B cell (primary cell): ENCODE measurements around the gene INTS12. TPM values are rescaled to one million over a fixed set of nuclear protein-coding genes. Genes with fewer than 3 reads are reported as not detected.
"Not testable (repeated sequence)": the region's sequence is repeated elsewhere in the genome, so short reads cannot be mapped to it uniquely, and the experiment has no call there.

Experiments
- ATAC-seq: fragments of 200-7000 bp; cut with Tn5 transposase; one replicate; pipeline ENCODE4 v1.10.0; 2021; ENCODE audit warnings: low read depth, mild to moderate bottlenecking, moderate number of reproducible peaks, moderate library complexity
- CTCF ChIA-PET: fragments of 350-600 bp; sonication (Branson Sonifier 250); formaldehyde crosslinking; loops from one replicate; lab custom pipeline; 2021; ENCODE audit warnings: antibody characterized with exemption, inconsistent platforms; lab: Charles Lee
- POLR2A ChIA-PET: fragments of 350-600 bp; sonication (Branson Sonifier 250); formaldehyde crosslinking; loops from one replicate; lab custom pipeline; 2021; ENCODE audit warnings: antibody characterized with exemption; lab: Charles Lee
- DNase-seq: peaks from one replicate; pipeline ENCODE4 v3.0.0; 2013
- H2AFZ ChIP-seq: 2 replicates; pipeline ENCODE4 v1.6.1; 2012; ENCODE audit warnings: mild to moderate bottlenecking, low read depth, low read length; ENCODE audit not compliant: insufficient read depth, poor library complexity, severe bottlenecking
- H3K27ac ChIP-seq, 2 donors: 1 replicate in 1 of 2; 2 replicates in 1 of 2; pipeline ENCODE4 v1.5.1; 2012 to 2013; ENCODE audit warnings: low read length in 2 of 2, mild to moderate bottlenecking in 2 of 2, moderate library complexity in 1 of 2
- H3K27me3 ChIP-seq, 4 experiments: fragments of 200-600 bp in 1 of 4; sonication (generic) in 1 of 4; replicated peaks in 1 of 4; 1 replicate in 2 of 4; 2 replicates in 2 of 4; pipeline versions ENCODE4 v1.6.1 to v1.7.0; 2013 to 2016; ENCODE audit warnings: low read length in 3 of 4, mild to moderate bottlenecking in 2 of 4, mixed read lengths in 1 of 4, moderate library complexity in 1 of 4; ENCODE audit not compliant: insufficient read depth in 4 of 4, control insufficient read depth in 3 of 4; ENCODE audit errors: control extremely low read depth in 1 of 4
- H3K36me3 ChIP-seq, 2 experiments: replicated peaks in 1 of 2; 1 replicate in 1 of 2; 2 replicates in 1 of 2; pipeline versions ENCODE4 v1.6.1 to v1.7.1; 2013; ENCODE audit warnings: low read length in 1 of 2; ENCODE audit not compliant: insufficient read depth in 2 of 2, control insufficient read depth in 1 of 2; ENCODE audit errors: control extremely low read depth in 1 of 2, extremely low read depth in 1 of 2
- H3K4me1 ChIP-seq, 2 donors: fragments of 200-600 bp in 1 of 2; sonication (generic) in 1 of 2; 1 replicate in 1 of 2; 2 replicates in 1 of 2; pipeline versions ENCODE4 v1.5.1 to v1.6.1; 2013 to 2017; ENCODE audit warnings: low read length in 2 of 2; ENCODE audit not compliant: control insufficient read depth in 2 of 2, insufficient read depth in 2 of 2
- H3K4me2 ChIP-seq: replicated peaks from 2 replicates; pipeline ENCODE3; 2012; ENCODE audit warnings: mild to moderate bottlenecking, low read depth, low read length; ENCODE audit not compliant: poor library complexity, severe bottlenecking
- H3K4me3 ChIP-seq, 5 experiments: fragments of 200-600 bp in 1 of 5; sonication (generic) in 1 of 5; 1 replicate in 3 of 5; 2 replicates in 2 of 5; pipeline versions ENCODE4 v1.5.1 to v1.7.0; 2011 to 2016; ENCODE audit warnings: low read length in 4 of 5, mild to moderate bottlenecking in 4 of 5, low read depth in 2 of 5, control low read depth in 1 of 5, moderate library complexity in 1 of 5; ENCODE audit not compliant: insufficient read depth in 1 of 5; ENCODE audit errors: control extremely low read depth in 1 of 5, extremely low read depth in 1 of 5
- H3K79me2 ChIP-seq: fragments of 200-600 bp; sonication (generic); one replicate; pipeline ENCODE4 v1.6.0; 2016; ENCODE audit warnings: low read length; ENCODE audit not compliant: control insufficient read depth, insufficient read depth
- H3K9ac ChIP-seq: fragments of 200-600 bp; sonication (generic); 2 replicates; pipeline ENCODE4 v1.6.1; 2017; ENCODE audit warnings: mild to moderate bottlenecking, low read length, moderate library complexity
- H3K9me3 ChIP-seq, 3 donors: one replicate each; pipeline versions ENCODE4 v1.6.1 to v1.7.1; 2013; ENCODE audit warnings: low read length in 2 of 3; ENCODE audit not compliant: control insufficient read depth in 2 of 3, insufficient read depth in 1 of 3; ENCODE audit errors: control extremely low read depth in 1 of 3
- H4K20me1 ChIP-seq: 2 replicates; pipeline ENCODE4 v1.6.0; 2012; ENCODE audit warnings: mild to moderate bottlenecking, low read length; ENCODE audit not compliant: insufficient read depth, control insufficient read depth, poor library complexity, severe bottlenecking
- H3K27ac Mint-ChIP-seq: one replicate; pipeline ENCODE4 v1.8.0; 2021; ENCODE audit warnings: mixed read lengths
- H3K27me3 Mint-ChIP-seq: one replicate; pipeline ENCODE4 v1.8.0; 2021; ENCODE audit warnings: mixed read lengths
- H3K4me1 Mint-ChIP-seq: one replicate; pipeline ENCODE4 v1.8.0; 2021; ENCODE audit warnings: mixed read lengths
- H3K4me3 Mint-ChIP-seq: one replicate; pipeline ENCODE4 v1.8.0; 2021; ENCODE audit warnings: mixed read lengths
- H3K9me3 Mint-ChIP-seq: one replicate; pipeline ENCODE4 v1.8.0; 2022; ENCODE audit warnings: mixed read lengths; ENCODE audit not compliant: insufficient read depth
- EZH2 ChIP-seq: IDR thresholded peaks from 2 replicates; pipeline ENCODE4 v1.6.1; 2012; ENCODE audit warnings: borderline replicate concordance, low read depth, mild to moderate bottlenecking, moderate library complexity, low read length; ENCODE audit not compliant: insufficient read depth, poor library complexity, severe bottlenecking
- WGBS: methylation state at CpG from one replicate; pipeline ENCODE4 v1.1.5; 2013; ENCODE audit warnings: missing lambda C conversion rate; ENCODE audit not compliant: insufficient coverage; 5-methylcytosine and 5-hydroxymethylcytosine counted together
- intact Hi-C: fragments of 100-400 bp; cut with micrococcal nuclease; formaldehyde crosslinking; loops from one replicate; pipeline ENCODE4 v1.10.0; 2022
- polyA plus RNA-seq: library from polyadenylated mRNA; depleted of rRNA; stranded (reverse); fragments of >200 nt; gene quantifications from 2 replicates; pipeline ENCODE4 v1.2.3, GENCODE V29; 2012
- total RNA-seq, 2 donors: library from RNA; stranded (reverse); fragments of 120-200 nt in 1 of 2; gene quantifications; 1 replicate in 1 of 2; 2 replicates in 1 of 2; pipeline versions ENCODE4 v1.2.3 to v1.2.4, GENCODE V29; 2013 to 2022
- TF ChIP-seq, protein P1 (sequence below): fragments of 200-600 bp; IDR thresholded peaks from one replicate; pipeline ENCODE4 v1.8.0; 2022; ENCODE audit warnings: antibody characterized with exemption, mild to moderate bottlenecking

INTS12 gene
- total and polyA plus RNA-seq, 2 donors (not counting 1 experiment from before 2014, with no cell fraction given): 19.1 to 21.6 TPM

DNA sequence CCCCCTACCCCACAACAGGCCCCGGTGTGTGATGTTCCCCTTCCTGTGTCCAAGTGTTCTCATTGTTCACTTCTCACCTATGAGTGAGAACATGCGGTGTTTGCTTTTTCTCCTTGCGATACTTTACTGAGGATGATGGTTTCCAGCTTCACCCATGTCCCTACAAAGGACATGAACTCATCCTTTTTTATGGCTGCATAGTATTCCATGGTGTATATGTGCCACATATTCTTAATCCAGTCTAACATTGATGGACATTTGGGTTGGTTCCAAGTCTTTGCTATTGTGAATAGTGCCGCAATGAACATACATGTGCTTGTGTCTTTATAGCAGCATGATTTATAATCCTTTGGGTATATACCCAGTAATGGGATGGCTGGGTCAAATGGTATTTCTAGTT, 21.4 kb upstream of the INTS12 start:
- 100% methylated on average over 1 of the region's 4 CpGs for WGBS
- CTCF ChIA-PET, intact Hi-C loops, H3K4me2 ChIP-seq, H3K27ac ChIP-seq, H4K20me1 ChIP-seq, ATAC-seq, DNase-seq, H3K4me1 ChIP-seq, H3K36me3 ChIP-seq, H3K27me3 ChIP-seq, H3K9ac ChIP-seq, H3K4me1 Mint-ChIP-seq, H3K9me3 Mint-ChIP-seq, POLR2A ChIA-PET, H3K27ac Mint-ChIP-seq, H2AFZ ChIP-seq, H3K9me3 ChIP-seq, H3K27me3 Mint-ChIP-seq, H3K4me3 ChIP-seq, H3K4me3 Mint-ChIP-seq, H3K79me2 ChIP-seq: not testable (repeated sequence)

DNA sequence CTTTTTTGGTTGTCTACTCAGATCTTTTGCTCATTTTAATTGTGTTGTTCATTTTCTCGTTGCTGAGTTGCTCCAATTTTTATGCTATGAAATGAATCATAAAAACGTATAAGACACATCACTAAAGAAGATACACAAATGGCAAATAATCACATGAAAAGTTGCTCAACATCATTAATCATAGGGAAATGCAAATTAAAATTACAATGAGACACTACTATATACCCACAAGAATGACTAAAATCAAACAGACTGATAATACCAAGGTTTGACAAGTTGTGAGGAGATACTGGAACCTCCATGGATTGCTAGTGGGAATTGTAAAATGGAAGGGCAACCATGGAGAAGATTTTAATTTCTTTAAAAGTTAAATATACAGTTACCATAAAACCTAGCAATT, 17.1 kb upstream of the INTS12 start:
- no peaks in the 10 kb centered on the region for H3K36me3 ChIP-seq
- TF ChIP-seq, protein P1, sequence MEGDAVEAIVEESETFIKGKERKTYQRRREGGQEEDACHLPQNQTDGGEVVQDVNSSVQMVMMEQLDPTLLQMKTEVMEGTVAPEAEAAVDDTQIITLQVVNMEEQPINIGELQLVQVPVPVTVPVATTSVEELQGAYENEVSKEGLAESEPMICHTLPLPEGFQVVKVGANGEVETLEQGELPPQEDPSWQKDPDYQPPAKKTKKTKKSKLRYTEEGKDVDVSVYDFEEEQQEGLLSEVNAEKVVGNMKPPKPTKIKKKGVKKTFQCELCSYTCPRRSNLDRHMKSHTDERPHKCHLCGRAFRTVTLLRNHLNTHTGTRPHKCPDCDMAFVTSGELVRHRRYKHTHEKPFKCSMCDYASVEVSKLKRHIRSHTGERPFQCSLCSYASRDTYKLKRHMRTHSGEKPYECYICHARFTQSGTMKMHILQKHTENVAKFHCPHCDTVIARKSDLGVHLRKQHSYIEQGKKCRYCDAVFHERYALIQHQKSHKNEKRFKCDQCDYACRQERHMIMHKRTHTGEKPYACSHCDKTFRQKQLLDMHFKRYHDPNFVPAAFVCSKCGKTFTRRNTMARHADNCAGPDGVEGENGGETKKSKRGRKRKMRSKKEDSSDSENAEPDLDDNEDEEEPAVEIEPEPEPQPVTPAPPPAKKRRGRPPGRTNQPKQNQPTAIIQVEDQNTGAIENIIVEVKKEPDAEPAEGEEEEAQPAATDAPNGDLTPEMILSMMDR: no peak
- no peak for TF ChIP-seq EZH2
- no peak for ATAC-seq
- Mint-ChIP-seq H3K4me1 (no peaks in the 10 kb centered on the region), H3K4me3 (no peak overlapping the region), H3K27me3 (no peaks in the 10 kb centered on the region), H3K9me3 (no peaks in the 10 kb centered on the region), H3K27ac (no peak overlapping the region)
- no peak overlapping the region for H3K4me3 ChIP-seq
- H3K9me3 ChIP-seq: no peaks in the 10 kb centered on the region
- no peak for DNase-seq
- no peaks in the 10 kb centered on the region for H4K20me1 ChIP-seq
- intact Hi-C loops: no loop called here
- no peaks in the 10 kb centered on the region for H3K27me3 ChIP-seq
- POLR2A ChIA-PET: no interaction called here
- no peak overlapping the region for H3K4me2 ChIP-seq
- CTCF ChIA-PET: no interaction called here
- no peak overlapping the region for H2AFZ ChIP-seq
- no peaks in the 10 kb centered on the region for H3K79me2 ChIP-seq
- no CpG with 5 or more reads among the region's 2 CpGs for WGBS
- no peak overlapping the region for H3K9ac ChIP-seq
- H3K27ac ChIP-seq: no peak overlapping the region
- H3K4me1 ChIP-seq: no peaks in the 10 kb centered on the region
